ENCODE data around the gene LRP5.

- TF ChIP-seq POLR2A (IDR thresholded peaks at IDR 0.05) (no peak), POLR2AphosphoS5 (IDR thresholded peaks at IDR 0.05; ENCODE audit: insufficient read depth in 1 of 2, low read depth in 1 of 2) (no peak)
Observed at GRCh38 chr11:68430384-68430783, 118.0 kb downstream of the LRP5 start.

All from vagina (tissue), 2 donors.